ENCODE measurements around the gene FAM216B.

DNA sequence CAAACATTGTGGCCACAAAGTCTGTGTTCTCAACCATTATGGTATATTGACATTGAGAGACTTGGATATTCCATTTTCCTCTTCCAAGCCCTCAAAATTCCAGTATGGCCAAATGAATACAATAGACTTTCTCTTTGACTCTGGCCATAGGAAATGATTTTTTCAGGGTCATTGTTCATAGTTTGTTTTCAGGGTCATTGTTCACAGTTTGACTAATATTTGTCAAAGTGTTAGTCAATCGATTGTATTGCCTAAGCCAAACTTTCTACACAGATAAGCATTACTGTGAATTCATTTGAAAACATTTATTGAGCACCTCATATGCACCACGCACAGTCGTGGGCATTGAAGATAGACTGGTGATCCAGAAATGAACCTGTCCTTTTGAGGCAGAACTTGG, 22.9 kb upstream of the FAM216B start:
- TF ChIP-seq CTCF (IDR thresholded peaks at IDR 0.05) (no peak), POLR2A (IDR thresholded peaks at IDR 0.05) (no peak)

Data from Peyer's patch (tissue), 4 donors.